Cardiac muscle cell (in vitro differentiated cells and primary cell): ENCODE results near the gene ZBTB46. TPM values are rescaled to one million over a fixed set of nuclear protein-coding genes. Genes with fewer than 3 reads are reported as not detected.

Experiments used
- DNase-seq, 2 donors: peaks; one replicate each; pipeline versions ENCODE4 v3.0.0 to v3.0.0-alpha.2; 2010 to 2017; ENCODE audit warnings: low read depth in 1 of 2, low spot score in 1 of 2
- H3K27ac ChIP-seq: fragments of 200-600 bp; sonication (generic); 2 replicates; pipeline ENCODE4 v1.5.1; 2016
- H3K27me3 ChIP-seq: fragments of 200-600 bp; sonication (generic); 2 replicates; pipeline ENCODE4 v1.6.0; 2016; ENCODE audit warnings: control low read depth
- H3K36me3 ChIP-seq: fragments of 200-600 bp; sonication (generic); 2 replicates; pipeline ENCODE4 v1.5.1; 2016; ENCODE audit warnings: control low read depth
- H3K4me1 ChIP-seq: fragments of 200-600 bp; sonication (generic); 2 replicates; pipeline ENCODE4 v1.8.1; 2017; ENCODE audit warnings: low read depth, mild to moderate bottlenecking, mixed run types
- H3K4me3 ChIP-seq: fragments of 200-600 bp; sonication (generic); 2 replicates; pipeline ENCODE4 v1.5.1; 2016; ENCODE audit warnings: mild to moderate bottlenecking
- H3K9me3 ChIP-seq: fragments of 200-600 bp; sonication (generic); 2 replicates; pipeline ENCODE4 v1.5.1; 2017; ENCODE audit warnings: low read depth, mild to moderate bottlenecking, control low read depth
- polyA plus RNA-seq: library from polyadenylated mRNA; unstranded; fragments of >200 nt; fragmentation: Nextera tagmentation; extraction: Ambion mirVana; gene quantifications from 2 replicates; pipeline ENCODE4 v1.2.1, GENCODE V29; 2016
- total RNA-seq: library from RNA; depleted of rRNA; stranded (reverse); fragments of >200 nt; gene quantifications from 2 replicates; pipeline ENCODE4 v1.2.3, GENCODE V29; 2016
- TF ChIP-seq, protein P1 (sequence below): IDR thresholded peaks from 2 replicates; pipeline ENCODE4 v1.5.1; 2012; ENCODE audit warnings: low read depth, mild to moderate bottlenecking, low read length

The ZBTB46 gene
- total and polyA plus RNA-seq, 2 experiments from 2014 or later = 24.1 to 53.4 TPM

DNA sequence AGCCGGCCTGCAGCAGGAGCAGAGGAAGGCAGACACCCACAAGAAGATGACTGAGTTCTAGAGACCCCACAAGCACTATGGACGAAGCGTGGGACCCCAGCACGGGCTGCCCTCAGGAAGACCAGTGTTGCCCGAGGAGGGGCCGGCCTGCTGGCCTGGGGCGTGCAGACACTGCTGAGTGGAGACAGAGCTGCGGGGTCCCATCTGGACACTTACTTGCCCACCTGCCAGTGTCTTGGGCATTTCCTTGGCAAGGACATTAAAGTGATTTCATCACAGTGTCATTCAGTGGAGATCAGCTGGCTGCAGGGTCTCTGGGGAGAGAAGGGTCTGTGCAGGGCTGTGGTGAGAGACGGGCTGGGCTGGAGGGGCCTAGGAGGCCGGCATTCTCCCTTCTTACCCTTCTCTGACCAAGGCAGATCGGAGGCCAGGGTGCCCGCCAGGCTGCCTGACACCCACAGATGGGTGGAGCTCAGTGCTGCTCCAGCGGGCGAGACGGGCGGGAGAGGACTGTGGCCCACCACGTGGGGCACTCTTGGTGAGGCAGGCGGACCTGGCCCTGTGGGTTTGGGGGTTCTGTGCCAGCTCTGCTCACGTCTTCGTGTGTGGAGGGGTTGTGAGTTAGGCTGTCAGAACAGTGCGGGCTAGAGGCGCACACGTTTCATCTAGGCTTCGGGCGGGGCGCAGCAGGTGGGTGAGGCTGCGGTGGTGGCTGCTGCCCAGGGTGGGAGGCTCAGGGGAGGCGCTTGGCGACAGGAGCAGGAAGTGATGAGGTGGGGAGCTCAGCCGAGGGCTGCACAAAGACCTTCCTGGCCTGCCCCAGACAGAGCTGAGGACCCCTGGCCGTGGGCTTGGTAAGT, 95.0 kb downstream of the ZBTB46 start, which contains the start of gene LIME1:
TSS of gene LIME1 (plus strand) at position 806 of the 860 bp plus-strand sequence. CDS start 886 bp downstream, outside the sequence.
- Histone ChIP-seq H3K27ac (no peak within 1 kb of the TSS), H3K9me3 (no peaks in the 10 kb centered on the region), H3K27me3 (no peaks in the 10 kb centered on the region), H3K36me3 (peaks cover 8% of the 10 kb centered on the region), H3K4me3 (no peak within 1 kb of the TSS), H3K4me1 (peaks cover 12% of the 10 kb centered on the region)
- TF ChIP-seq, protein P1, sequence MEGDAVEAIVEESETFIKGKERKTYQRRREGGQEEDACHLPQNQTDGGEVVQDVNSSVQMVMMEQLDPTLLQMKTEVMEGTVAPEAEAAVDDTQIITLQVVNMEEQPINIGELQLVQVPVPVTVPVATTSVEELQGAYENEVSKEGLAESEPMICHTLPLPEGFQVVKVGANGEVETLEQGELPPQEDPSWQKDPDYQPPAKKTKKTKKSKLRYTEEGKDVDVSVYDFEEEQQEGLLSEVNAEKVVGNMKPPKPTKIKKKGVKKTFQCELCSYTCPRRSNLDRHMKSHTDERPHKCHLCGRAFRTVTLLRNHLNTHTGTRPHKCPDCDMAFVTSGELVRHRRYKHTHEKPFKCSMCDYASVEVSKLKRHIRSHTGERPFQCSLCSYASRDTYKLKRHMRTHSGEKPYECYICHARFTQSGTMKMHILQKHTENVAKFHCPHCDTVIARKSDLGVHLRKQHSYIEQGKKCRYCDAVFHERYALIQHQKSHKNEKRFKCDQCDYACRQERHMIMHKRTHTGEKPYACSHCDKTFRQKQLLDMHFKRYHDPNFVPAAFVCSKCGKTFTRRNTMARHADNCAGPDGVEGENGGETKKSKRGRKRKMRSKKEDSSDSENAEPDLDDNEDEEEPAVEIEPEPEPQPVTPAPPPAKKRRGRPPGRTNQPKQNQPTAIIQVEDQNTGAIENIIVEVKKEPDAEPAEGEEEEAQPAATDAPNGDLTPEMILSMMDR = no peak
- DNase-seq = no peak

DNA sequence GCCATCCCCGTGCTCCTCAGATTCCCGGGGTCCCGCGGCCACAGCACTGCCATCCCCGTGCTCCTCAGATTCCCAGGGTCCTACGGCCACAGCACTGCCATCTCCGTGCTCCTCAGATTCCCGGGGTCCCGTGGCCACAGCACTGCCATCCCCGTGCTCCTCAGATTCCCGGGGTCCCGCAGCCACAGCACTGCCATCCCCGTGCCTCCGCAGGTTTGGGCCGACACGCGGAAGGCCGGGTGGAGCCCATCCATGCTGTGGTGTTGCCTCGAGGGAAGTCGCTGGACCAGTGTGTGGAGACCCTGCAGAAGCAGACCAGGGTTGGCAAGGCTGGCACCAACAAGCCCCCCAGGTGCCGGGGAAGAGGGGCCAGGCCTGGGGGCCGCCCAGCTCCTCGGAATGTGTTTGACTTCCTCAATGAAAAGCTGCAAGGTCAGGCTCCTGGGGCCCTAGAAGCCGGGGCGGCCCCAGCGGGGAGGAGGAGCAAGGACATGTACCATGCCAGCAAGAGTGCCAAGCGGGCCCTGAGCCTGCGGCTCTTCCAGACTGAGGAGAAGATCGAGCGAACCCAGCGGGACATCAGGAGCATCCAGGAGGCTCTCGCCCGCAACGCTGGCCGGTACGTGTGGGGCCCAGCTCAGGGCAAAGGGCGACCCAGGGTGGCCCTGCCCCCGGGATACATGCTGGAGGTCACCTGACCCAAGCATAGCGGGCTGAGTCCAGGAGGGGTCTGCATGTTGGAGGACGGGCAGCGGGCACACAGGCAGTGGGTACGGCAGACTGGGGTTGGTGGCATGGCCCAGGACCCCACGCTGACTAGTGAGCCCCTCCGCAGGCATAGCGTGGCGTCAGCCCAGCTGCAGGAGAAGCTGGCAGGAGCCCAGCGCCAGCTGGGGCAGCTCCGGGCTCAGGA, 95.9 kb downstream of the ZBTB46 start:
- DNase-seq = no peak
- TF ChIP-seq, protein P1 = no peak

DNA sequence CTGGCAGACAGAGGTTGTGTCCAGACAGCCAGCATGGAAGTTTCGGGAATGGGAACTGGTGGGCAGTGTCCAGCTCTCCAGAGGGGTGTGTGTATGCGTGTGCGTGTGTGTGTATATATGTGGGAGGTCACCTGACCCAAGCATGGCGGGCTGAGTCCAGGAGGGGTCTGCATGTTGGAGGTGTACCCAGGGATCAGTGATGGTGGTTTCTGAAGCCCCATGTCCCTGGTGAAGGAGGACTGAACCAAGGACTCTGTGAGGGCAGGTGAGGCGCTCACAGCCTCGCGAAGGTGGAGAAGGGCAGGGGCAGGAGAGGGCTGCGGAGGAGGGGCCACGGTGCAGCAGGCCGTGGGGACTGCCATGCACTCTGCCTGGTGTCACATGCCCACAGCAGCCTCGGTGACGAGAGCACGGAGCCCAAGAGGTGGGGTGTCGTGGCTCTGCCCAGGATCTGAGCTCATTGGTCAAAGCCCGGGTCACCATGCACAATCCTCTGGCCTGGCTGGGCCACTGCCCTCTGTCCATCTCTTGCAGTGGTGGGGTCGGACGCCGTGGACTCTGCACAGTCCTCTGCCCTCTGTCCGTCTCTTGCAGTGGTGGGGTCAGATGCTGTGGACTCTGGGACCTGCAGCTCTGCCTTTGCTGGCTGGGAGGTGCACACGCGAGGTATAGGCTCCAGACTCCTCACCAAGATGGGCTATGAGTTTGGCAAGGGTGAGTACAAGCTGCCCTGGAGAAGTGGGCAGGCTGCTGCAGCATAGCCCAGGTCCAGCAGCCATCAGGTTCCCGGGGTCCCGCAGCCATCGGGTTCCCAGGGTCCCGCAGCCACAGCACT, 96.7 kb downstream of the ZBTB46 start:
- H3K36me3 ChIP-seq = peaks cover 8% of the 10 kb centered on the region
- H3K4me1 ChIP-seq = peaks cover 12% of the 10 kb centered on the region
- no peaks in the 10 kb centered on the region for H3K27me3 ChIP-seq
- no peak overlapping the region for H3K27ac ChIP-seq
- H3K4me3 ChIP-seq = no peak overlapping the region
- TF ChIP-seq, protein P1 = no peak
- no peak for DNase-seq
- H3K9me3 ChIP-seq = no peaks in the 10 kb centered on the region

More for the DNA sequence above, 95.9 kb downstream of the ZBTB46 start:
- H3K27ac ChIP-seq = no peak overlapping the region
- H3K4me1 ChIP-seq = peaks cover 12% of the 10 kb centered on the region
- H3K27me3 ChIP-seq = no peaks in the 10 kb centered on the region
- peaks cover 8% of the 10 kb centered on the region for H3K36me3 ChIP-seq
- H3K4me3 ChIP-seq = no peak overlapping the region
- H3K9me3 ChIP-seq = no peaks in the 10 kb centered on the region

DNA sequence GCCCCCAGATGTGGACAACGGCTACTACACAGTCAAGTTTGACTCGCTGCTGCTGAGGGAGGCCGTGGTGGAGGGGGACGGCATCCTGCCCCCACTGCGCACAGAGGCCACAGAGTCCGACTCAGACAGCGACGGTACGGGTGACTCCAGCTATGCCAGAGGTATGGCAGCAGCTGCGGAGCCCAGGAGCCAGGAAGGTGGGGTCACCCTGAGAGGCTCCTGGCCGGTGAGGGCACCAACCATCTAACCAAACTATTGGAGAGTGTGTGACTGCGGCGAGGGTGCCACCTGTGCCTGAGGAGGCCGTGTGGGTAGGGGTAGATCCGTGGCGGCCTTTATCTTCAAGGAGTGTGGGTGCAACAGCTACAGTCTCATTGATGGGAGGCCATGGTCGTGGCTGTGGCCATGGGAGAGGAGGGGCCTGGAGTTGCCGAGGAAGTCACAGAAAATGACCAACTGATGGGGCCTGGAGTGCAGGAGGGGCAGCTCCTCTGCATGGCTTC, 97.4 kb downstream of the ZBTB46 start:
- no peaks in the 10 kb centered on the region for H3K27me3 ChIP-seq

More for the DNA sequence above, 97.4 kb downstream of the ZBTB46 start:
- TF ChIP-seq, protein P1 = no peak
- peaks cover 8% of the 10 kb centered on the region for H3K36me3 ChIP-seq
- H3K4me3 ChIP-seq = no peak overlapping the region
- H3K27ac ChIP-seq = no peak overlapping the region
- no peaks in the 10 kb centered on the region for H3K9me3 ChIP-seq
- peaks cover 10% of the 10 kb centered on the region for H3K4me1 ChIP-seq
- no peak for DNase-seq
